MM.1S (cell line): ENCODE measurements around the gene DCHS2.

ENCODE experiments used
- CTCF ChIP-seq: fragments of 300-600 bp; sonication (generic); IDR thresholded peaks from 2 replicates; pipeline ENCODE4 v1.5.1; 2016; ENCODE audit warnings: antibody characterized with exemption, low read length, mixed read lengths
- EZH2 ChIP-seq: fragments of 300-600 bp; sonication (generic); optimal IDR thresholded peaks from 2 replicates; pipeline ENCODE3; 2017; ENCODE audit warnings: low read depth, mild to moderate bottlenecking, antibody characterized with exemption, low read length, mixed read lengths

DNA sequence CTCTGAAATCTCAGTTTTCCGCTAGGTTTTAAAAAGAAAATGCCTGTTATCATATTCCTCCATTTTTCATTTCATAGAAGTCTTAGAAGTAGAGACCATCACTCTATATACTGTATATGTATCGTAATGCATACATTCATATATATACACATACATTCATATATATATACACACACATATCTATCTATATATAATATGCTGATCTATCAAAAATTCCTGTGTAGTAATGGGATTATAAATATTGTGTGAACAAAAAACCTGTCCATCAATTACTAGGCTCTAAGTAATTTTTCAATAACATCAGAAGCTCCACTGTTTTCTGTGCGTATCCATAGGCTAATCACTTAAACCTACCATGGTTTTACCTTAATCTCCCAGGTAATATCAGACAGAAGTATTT, 150.2 kb downstream of the DCHS2 start:
- TF ChIP-seq CTCF (no peak), EZH2 (no peak)
